ENCODE measurements around the gene CNTNAP5.

CNTNAP5 gene

GRCh38 chr2:124919296-124919695, 894.2 kb downstream of the CNTNAP5 start:
- DNase-seq, result no peak

GRCh38 chr2:124920448-124920847, 895.4 kb downstream of the CNTNAP5 start:
- no peak for DNase-seq

GRCh38 chr2:124921191-124921590, 896.1 kb downstream of the CNTNAP5 start:
- DNase-seq, result no peak

- DNase-seq, result no peak
These were observed 898.0 kb downstream of the CNTNAP5 start for GRCh38 chr2:124923097-124923496.

- no peak for DNase-seq
These were observed 908.8 kb downstream of the CNTNAP5 start for GRCh38 chr2:124933883-124934282.

GRCh38 chr2:124953921-124954320, 928.8 kb downstream of the CNTNAP5 start:
- DNase-seq, result no peak

GRCh38 chr2:124959581-124959980, 934.5 kb downstream of the CNTNAP5 start:
- no peak for DNase-seq

- no peak for DNase-seq
These were observed 936.0 kb downstream of the CNTNAP5 start for GRCh38 chr2:124961132-124961531.
